ENCODE results near the gene PIAS4. TPM values are rescaled to one million over a fixed set of nuclear protein-coding genes. Genes with fewer than 3 reads are reported as not detected.
"Not testable (repeated sequence)": the region's sequence is repeated elsewhere in the genome, so short reads cannot be mapped to it uniquely, and the experiment has no call there.

PIAS4 gene
- total RNA-seq, 1 donor from 2014 or later = 58.8 TPM

GRCh38 chr19:3985643-3986259 is 21.8 kb upstream of the PIAS4 start:
- H3K27me3 Mint-ChIP-seq (ENCODE audit: low read depth) = peaks cover 39% of the 10 kb centered on the region

DNA sequence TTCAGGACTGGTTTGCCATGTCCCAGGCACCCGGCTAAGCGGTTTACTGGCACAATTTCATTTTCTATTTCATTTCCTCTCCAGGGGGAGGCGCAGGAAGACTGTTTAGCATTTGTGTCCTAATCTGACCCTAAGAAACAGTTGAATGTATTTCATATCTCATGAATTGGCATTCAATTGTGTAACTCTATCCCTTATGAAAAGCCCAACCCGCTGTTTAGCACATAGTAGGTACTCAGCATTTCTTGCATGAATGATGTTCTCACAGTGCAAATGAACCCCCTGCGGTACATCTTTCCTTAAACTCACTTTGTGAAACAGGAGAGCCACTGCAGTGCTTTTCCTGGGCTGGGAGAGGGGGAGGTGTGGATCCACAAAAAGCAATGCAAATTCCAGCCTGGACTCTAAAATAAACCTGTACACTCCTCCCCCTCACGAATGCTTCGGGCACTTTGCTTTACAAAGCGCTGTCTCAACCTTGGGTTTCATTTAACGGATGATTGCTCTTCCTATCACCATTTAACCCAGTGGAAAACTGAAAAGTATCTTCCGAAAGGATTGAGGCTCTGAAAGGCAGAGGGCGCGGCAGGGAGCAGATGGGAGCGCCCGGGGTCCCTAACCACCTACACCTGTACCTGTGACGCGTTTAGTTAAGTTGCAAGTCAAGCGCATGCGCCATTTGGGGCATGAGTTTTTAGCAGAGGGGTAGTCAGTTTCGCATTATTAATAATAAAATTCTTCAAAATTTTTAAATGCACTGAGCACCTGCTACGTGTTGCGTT is 21.1 kb upstream of the PIAS4 start:
- peak overlapping the region; percentile 99 for H3K4me3 Mint-ChIP-seq
- no peak for DNase-seq (ENCODE audit: low read depth, low spot score)
- H3K36me3 Mint-ChIP-seq (ENCODE audit: low read depth) = peaks cover 22% of the 10 kb centered on the region
- H3K27ac Mint-ChIP-seq (ENCODE audit: unreplicated experiment) = no peak overlapping the region
- no peaks in the 10 kb centered on the region for H3K9me3 Mint-ChIP-seq
- peak; percentile 68 for TF ChIP-seq CTCF (conservative IDR thresholded peaks at IDR 0.05)
- H3K4me1 Mint-ChIP-seq = peaks cover 55% of the 10 kb centered on the region
- H3K27me3 Mint-ChIP-seq (ENCODE audit: low read depth) = peaks cover 39% of the 10 kb centered on the region

More at GRCh38 chr19:3985643-3986259, 21.8 kb upstream of the PIAS4 start:
- Mint-ChIP-seq H3K27ac (ENCODE audit: unreplicated experiment) (no peak overlapping the region), H3K4me1 (peaks cover 53% of the 10 kb centered on the region), H3K4me3 (peak overlapping the region; percentile 99), H3K36me3 (ENCODE audit: low read depth) (peaks cover 24% of the 10 kb centered on the region), H3K9me3 (no peaks in the 10 kb centered on the region)
- DNase-seq (ENCODE audit: low read depth, low spot score) = no peak
- no peak for TF ChIP-seq CTCF (conservative IDR thresholded peaks at IDR 0.05)

- H3K9me3 Mint-ChIP-seq = no peaks in the 10 kb centered on the region
- peak; percentile 88 for DNase-seq (ENCODE audit: low read depth, low spot score)
- peaks cover 21% of the 10 kb centered on the region for H3K36me3 Mint-ChIP-seq (ENCODE audit: low read depth)
- H3K27ac Mint-ChIP-seq (ENCODE audit: unreplicated experiment) = no peak overlapping the region
- peak overlapping the region; percentile 80 for H3K4me3 Mint-ChIP-seq
- peaks cover 39% of the 10 kb centered on the region for H3K27me3 Mint-ChIP-seq (ENCODE audit: low read depth)
- peak; percentile 89 for TF ChIP-seq CTCF (conservative IDR thresholded peaks at IDR 0.05)
- peaks cover 52% of the 10 kb centered on the region for H3K4me1 Mint-ChIP-seq
Measured at GRCh38 chr19:3987619-3988371, 19.7 kb upstream of the PIAS4 start.

GRCh38 chr19:3990815-3991117 is 16.8 kb upstream of the PIAS4 start:
- Mint-ChIP-seq H3K36me3 (ENCODE audit: low read depth) (no peaks in the 10 kb centered on the region), H3K9me3 (no peaks in the 10 kb centered on the region), H3K27ac (ENCODE audit: unreplicated experiment) (no peak overlapping the region), H3K4me1 (peaks cover 25% of the 10 kb centered on the region), H3K4me3 (peak overlapping the region; percentile 64), H3K27me3 (ENCODE audit: low read depth) (peaks cover 23% of the 10 kb centered on the region)
- DNase-seq (ENCODE audit: low read depth, low spot score) = no peak
- no peak for TF ChIP-seq CTCF (conservative IDR thresholded peaks at IDR 0.05)

GRCh38 chr19:3995607-3996006 is 11.9 kb upstream of the PIAS4 start:
- H3K9me3 Mint-ChIP-seq = no peaks in the 10 kb centered on the region
- no peak for DNase-seq (ENCODE audit: low read depth, low spot score)
- H3K4me3 Mint-ChIP-seq = no peak overlapping the region
- TF ChIP-seq CTCF (conservative IDR thresholded peaks at IDR 0.05) = no peak
- no peaks in the 10 kb centered on the region for H3K27me3 Mint-ChIP-seq (ENCODE audit: low read depth)
- H3K4me1 Mint-ChIP-seq = peaks cover 4% of the 10 kb centered on the region
- no peak overlapping the region for H3K27ac Mint-ChIP-seq (ENCODE audit: unreplicated experiment)
- no peaks in the 10 kb centered on the region for H3K36me3 Mint-ChIP-seq (ENCODE audit: low read depth)

DNA sequence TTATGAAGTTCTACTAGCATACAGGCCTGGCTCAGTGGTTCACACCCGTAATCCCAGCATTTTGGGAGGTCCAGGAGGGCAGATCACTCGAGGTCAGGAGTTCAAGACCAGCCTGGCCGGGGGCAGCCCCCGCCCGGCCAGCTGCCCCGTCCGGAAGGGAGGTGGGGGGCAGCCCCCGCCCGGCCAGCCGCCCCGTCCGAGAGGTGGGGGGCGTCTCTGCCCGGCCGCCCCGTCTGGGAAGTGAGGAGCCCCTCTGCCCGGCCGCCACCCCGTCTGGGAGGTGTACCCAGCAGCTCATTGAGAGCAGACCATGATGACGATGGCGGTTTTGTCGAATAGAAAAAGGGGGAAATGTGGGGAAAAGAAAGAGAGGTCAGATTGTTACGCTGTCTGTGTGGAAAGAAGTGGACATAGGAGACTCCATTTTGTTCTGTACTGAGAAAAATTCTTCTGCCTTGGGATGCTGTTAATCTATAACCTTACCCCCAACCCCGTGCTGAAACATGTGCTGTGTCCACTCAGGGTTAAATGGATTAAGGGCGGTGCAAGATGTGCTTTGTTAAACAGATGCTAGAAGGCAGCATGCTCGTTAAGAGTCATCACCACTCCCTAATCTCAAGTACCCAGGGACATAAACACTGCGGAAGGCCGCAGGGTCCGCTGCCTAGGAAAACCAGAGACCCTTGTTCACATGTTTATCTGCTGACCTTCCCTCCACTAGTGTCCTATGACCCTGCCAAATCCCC is 8.7 kb upstream of the PIAS4 start:
- not testable (repeated sequence) for H3K4me3 Mint-ChIP-seq; H3K36me3 Mint-ChIP-seq (ENCODE audit: low read depth); H3K4me1 Mint-ChIP-seq; H3K27me3 Mint-ChIP-seq (ENCODE audit: low read depth); H3K9me3 Mint-ChIP-seq; DNase-seq (ENCODE audit: low read depth, low spot score)
- H3K27ac Mint-ChIP-seq (ENCODE audit: unreplicated experiment) = peak overlapping the region; percentile 50

GRCh38 chr19:4000798-4001197 is 6.7 kb upstream of the PIAS4 start:
- not testable (repeated sequence) for H3K4me1 Mint-ChIP-seq; H3K4me3 Mint-ChIP-seq; H3K9me3 Mint-ChIP-seq; H3K27ac Mint-ChIP-seq (ENCODE audit: unreplicated experiment); H3K27me3 Mint-ChIP-seq (ENCODE audit: low read depth); H3K36me3 Mint-ChIP-seq (ENCODE audit: low read depth); DNase-seq (ENCODE audit: low read depth, low spot score)

DNA sequence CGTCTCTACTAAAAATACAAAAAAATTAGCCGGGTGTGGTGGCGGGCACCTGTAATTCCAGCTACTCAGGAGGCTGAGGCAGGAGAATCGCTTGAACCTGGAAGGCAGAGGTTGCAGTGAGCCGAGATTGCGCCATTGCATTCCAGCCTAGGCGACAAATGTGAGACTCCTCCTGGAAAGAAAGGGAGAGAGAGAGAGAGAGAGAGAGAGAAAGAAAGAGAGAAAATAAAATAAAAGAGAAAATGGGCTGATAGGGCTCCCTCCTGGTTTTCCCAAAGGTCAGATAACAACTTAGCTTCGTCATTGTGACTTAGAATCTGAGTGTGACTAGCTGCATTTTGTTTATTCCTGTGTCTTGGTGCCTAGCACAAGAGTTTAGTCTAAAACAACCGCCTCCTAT is 2.1 kb upstream of the PIAS4 start:
- not testable (repeated sequence) for DNase-seq (ENCODE audit: low read depth, low spot score); H3K27ac Mint-ChIP-seq (ENCODE audit: unreplicated experiment); H3K27me3 Mint-ChIP-seq (ENCODE audit: low read depth); H3K9me3 Mint-ChIP-seq; H3K36me3 Mint-ChIP-seq (ENCODE audit: low read depth)
- peaks cover 18% of the 10 kb centered on the region for H3K4me1 Mint-ChIP-seq
- peak overlapping the region; percentile 76 for H3K4me3 Mint-ChIP-seq

All from neural crest cell (in vitro differentiated cells).